Activated gamma-delta T cell (primary cell): Measurements from ENCODE around the gene MCTP2.

ENCODE experiments used
- DNase-seq: peaks from one replicate; lab custom pipeline; 2025; lab: John Stamatoyannopoulos, UW

Gene MCTP2

DNA sequence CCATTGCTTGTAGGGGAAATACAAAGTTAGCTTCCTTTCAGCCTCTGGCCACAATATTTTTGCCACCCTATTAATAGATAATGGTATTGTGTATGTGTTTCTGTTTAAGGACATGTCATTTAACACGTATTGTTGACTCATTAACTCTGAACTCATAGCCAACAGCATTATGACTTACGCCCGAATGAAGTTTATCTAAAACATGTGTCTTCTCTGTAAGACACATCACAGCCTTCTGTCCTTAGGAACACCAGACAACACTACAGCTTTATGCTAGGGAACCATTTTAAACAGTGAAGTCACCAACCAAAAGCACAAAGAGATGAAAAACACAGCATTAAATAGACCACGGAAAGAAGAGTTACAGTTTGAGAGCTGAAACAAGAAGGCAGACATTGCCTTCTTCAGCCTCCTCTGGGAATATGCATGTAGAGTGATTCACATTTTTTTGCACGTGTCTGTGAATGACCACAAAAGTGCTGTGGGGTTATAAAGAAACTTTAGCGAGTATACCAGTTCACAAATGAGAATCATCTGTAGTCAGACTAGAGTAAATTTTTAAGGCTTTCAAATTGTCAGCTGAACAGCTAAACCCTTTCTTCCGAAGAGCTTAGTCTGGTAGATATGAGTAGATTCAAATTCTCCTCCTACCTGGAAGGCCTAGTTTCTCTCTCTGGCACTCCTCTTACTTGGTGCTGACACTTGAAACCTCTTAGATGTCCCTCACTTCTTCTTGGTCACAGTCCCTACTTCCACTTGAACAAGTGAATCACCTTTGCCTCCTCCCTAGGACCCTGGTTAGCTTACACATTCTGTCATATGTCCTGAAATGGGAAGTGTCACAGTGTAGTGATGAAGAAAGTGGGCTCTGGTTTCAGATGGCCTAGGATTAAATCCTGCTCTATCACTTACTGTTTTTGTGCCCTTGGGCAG, 32.2 kb downstream of the MCTP2 start:
- DNase-seq: no peak

DNA sequence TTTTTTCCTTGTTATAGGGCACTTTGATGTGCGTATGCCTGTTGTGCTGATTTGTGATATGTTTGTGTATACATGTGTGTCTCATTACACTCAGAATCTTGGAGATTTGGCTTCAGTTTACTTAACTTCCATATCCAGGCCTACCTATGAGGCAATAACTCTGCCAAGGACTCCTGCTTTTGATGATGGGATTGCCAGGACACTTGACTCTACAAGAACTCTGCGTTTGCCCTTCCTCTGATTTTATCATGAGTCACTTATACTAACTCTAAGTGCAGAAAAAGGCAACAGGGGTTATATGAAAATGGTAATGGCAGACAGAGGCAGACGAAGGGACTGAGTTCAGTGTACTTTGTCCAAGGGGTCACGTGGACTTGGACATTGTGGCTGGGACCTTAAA, 33.6 kb downstream of the MCTP2 start:
- DNase-seq: no peak

DNA sequence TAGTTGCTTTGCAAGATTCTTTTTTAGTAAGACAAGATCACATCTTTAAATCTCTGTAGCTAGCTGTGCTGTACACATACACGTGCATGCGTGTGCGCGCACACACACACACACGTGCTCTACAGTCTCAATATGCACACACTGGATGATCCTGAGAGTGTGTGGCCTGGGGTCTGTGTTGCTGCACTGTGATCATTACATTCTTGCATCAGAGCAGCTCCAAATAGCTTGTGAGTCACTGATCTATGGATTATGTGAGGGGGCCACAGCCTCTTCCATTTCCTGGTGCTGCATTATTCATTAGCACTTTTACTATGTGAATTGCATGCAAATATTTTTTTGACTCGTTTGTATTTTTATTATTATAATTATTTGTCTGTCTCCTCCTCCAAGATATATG, 34.6 kb downstream of the MCTP2 start:
- DNase-seq: no peak

DNA sequence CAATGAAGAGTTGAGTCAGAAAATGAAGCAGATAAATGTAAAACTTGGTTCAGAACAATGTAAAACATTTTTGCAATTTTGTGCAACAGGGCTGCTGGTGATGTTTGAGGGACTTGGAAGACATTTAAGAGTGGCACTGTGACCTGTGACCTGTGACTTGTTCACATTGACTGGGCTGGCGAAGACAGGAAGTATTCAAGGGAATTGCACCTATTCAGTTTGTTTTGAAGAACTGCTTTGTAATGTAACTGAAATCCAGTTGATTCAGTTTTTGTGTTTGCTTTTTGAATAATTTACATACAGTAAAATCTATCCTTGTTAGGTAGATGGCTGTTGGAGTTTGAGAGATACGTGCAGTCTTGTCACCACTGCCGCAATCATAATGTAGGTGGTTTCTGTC, 35.4 kb downstream of the MCTP2 start:
- no peak for DNase-seq

DNA sequence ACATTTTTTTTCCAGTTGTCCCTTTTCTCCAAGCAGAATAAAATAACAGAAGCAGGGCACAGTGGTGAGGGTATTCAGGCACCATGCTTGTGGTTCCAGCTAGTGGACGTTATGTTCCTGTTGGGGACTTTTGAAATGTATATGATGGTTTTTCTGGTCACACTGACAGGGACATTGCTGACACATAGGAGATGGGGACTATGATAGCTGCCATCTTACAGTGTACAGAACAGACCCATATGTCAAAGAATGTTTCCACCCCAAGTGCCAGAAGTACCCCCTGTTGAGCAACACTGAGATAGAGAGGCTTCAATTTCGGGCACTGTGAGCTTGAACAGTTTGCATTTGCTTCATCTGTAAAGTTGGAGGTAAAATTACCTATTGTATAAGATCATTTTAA, 38.6 kb downstream of the MCTP2 start:
- DNase-seq: no peak

DNA sequence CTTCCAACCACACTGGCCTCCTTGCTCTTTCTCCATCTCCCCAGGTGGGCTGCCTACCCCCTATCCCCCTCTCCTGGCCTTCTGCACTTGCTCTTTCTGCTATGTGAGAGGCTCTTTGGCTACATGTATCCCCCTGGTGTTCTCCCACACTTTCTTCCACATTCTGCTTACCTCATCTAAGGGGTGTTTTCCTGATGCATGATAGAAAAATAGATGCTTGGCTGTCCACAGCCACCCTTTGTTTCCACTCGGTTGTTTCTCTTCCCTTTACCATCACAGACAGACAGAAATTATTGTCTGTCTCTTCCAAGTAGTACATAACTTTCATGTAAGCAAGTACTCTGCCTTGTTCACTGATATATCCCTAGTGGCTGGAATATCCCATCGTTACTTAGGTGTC, 39.2 kb downstream of the MCTP2 start:
- no peak for DNase-seq

DNA sequence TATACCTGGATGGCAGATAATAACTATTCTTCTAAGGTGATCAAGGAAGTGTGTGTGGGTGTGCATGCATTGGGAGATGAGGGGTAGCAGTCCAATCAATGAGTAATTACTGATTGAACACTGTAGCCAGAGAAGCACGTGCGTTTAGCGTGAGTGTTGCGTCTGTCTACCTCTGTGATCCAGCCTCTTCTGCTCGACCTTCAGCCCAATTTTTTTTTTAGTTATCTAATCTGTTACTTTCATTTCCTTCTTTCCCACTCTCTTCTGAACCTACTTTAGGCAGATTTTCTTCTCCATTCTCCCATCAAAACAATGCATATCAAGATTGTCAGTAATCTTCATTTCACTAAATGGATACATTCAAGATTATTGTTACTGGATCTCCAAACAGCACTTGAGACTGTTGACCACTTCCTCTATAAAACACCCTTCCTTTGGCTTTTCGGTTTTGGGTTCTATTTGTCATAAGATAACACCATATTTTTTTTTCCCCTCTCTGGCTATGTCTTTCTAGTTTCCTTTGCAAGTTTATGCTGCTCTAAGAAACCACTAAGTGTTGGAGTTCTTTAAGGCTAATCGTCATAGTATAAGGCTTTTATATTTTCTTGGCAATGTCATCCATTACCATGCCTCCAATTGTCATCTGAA, 41.0 kb downstream of the MCTP2 start:
- DNase-seq: no peak

DNA sequence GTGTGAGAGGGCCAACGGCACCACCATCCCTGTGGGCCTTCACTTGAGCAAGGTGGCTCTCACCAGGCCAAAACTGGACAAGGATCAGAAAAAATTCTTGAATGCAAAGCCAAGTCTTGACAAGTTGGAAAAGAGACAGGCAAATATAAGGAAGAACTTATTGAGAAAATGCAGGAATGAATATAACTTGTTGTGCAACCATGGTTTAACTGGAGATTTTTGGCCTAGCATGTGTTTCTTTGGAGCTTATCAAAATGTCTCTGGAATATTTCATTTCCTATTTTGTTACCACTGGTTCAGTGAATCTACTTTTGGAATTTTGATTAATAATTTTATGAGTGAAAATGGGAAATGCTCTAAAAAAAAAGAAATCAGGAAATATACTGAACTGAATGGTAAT, 42.5 kb downstream of the MCTP2 start:
- DNase-seq: no peak

DNA sequence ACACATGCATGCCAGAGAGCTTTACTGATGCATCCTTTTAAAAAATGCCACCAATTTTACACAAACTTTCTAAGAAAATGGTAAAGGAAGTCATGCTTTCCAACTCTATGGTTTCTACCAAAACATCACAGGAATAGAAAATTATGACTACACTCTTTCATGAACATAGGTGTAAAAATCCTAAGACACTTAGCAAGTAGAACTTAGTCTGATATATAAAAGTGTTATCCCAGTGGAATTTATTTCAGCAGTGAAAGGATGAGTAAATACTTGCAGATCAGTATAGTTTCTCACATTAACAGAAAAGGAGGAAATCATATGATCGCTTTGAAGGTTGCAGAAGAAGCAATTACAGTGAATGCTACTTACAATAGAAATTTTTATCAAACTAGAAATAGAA, 43.4 kb downstream of the MCTP2 start:
- DNase-seq: no peak

DNA sequence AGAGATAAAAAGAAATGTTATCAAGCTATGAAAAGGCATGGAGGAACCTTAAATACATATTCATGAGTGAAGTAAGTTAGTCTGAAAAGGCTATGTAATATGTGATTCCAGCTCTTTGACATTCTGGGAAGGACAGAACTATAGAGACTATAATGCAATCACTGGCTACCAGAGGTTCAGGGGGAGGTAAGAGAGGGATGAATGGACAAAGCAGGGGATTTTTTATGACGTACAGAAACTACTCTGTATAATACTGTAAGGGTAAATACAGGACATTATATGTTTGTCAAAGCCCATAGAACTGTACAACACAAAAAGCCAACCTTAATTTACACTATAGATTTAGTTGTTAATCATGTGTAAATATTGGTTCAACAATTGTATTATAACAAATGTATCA, 46.1 kb downstream of the MCTP2 start:
- no peak for DNase-seq

DNA sequence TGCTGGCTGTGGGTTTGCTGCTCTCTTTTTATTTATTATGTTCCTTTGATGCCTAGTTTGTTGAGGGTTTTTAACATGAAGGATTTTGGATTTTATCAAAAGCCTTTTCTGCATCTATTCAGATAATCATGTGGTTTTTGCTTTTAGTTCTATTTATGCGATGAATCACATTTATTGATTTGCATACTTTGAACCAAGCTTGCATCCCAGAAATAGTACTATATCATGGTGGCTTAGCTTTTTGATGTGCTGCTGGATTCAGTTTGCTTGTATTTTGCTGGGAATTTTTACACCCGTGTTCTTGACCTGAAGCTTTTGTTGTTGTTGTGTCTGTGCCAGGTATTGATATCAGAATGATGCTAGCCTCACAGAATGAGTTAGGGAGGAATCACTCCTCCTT, 48.4 kb downstream of the MCTP2 start:
- DNase-seq: no peak

DNA sequence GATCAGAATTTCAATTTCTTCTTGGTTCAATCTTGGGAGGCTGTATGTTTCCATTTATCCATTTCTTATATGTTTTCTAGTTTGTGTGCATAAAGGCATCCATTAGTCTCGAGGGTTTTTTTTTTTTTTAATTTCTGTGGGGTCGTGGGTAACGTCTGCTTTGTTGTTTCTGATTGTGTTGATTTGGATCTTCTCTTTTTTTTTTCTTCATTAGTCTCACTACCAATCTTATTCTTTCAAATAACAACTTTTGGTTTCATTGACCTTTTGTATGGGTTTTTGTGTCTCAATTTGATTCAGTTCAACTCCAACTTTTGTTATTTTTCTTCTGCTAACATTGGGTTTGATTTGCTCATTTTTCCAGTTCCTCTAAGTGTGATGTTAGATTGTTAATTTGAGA, 48.9 kb downstream of the MCTP2 start:
- no peak for DNase-seq

DNA sequence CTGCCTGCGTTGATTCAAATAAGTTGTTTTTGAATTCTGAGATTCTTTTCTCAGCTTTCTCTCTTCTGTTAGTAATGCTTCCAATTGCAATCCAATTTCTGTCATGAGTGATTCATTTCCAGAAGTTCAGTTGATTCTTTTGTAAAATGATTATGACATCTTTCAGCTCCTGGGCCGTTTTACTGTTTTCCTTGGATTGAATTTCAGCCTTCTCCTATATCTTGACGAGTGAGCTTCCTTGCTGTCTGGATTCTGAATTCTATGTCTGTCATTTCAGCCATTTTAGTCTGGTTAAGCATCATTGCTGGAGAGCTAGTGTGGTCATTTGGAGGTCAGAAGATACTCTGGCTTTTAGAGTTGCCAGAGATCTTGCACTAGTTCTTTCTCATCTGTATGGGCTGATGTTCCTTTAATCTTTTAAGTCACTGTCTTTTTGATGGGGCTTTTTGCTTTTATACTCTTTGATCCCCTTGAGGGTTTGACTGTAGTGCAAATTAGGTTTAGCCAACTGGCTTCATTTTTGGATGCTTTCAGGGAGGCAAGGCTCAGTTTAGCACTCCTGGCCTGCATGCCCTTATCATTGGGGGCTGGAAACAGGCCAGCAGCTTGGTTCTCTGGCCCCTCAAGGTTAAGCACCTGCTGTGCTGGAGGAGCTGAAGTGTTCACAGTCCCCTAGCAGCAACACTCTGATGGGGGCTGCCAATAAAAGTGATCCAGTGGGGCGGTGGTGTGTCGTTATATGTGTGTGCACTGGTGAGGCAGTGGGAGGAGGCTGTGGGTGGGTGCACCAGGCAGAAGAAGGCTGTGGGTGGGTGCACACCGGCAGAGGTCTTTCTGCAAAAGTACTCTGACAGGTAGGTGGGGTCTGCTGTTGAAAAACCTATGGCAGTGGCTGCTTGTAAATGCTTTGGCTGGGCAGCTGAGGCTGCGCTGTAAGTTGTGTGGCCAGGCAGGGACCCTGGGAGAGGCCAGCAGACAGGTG, 51.2 kb downstream of the MCTP2 start:
- no peak for DNase-seq

DNA sequence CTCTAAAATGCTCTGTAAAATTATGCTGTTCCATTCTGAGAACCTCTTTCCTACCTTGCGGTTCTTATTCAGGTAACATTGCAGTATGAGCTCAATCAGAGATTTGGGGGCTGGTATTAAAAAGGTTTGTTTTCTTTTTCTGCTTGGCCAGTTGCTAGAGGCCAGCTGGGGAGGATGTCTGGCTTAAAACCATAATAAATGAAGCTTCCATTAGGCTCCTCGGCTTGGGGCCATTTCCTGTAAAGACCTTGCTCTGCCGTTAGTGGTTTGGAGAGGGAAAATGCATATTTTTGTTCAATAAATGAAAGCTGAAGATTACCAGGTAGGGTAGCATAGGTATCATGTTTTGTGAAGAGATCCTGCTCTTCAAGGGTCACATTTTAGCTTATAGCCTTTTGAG, 55.2 kb downstream of the MCTP2 start:
- no peak for DNase-seq

DNA sequence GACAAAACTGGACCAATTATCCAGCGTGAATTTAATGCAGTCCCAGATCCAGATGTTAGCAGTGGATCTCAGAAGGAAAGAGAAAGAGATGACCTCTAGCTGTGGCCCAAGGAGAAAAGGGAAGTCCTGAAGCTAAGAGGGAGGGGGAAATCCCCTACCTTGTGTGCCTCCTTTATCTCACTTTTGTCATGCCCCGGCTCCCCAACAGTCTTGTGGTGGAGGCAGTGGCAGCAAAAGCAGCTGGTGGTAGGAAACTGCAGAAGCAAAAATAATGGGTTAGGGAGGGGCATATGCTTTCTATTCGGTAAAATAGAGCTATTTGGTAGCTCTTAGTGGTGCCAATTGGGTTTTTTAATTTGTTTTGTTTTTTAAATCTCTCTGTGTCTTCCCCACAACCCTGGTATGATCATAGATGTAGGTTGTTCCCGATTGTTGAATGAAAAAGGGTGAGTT, 56.5 kb downstream of the MCTP2 start:
- no peak for DNase-seq

DNA sequence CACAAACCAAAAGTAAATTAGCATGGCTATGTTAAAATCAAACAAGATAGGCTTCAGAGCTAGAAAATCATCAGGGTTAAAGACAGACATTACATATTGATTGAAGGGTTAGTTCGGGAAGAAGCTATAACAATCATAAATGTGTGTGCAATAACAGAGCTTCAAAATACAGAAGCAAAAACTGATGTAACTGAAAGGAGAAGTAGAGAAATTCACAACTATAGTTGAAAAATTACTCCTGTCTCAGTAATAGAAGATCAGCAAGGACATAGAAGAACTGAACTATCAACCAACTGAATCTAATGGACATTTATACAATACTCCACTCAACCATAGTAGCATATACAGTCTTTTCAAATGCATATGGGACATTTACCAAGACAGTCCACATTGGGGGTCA, 59.4 kb downstream of the MCTP2 start:
- no peak for DNase-seq

DNA sequence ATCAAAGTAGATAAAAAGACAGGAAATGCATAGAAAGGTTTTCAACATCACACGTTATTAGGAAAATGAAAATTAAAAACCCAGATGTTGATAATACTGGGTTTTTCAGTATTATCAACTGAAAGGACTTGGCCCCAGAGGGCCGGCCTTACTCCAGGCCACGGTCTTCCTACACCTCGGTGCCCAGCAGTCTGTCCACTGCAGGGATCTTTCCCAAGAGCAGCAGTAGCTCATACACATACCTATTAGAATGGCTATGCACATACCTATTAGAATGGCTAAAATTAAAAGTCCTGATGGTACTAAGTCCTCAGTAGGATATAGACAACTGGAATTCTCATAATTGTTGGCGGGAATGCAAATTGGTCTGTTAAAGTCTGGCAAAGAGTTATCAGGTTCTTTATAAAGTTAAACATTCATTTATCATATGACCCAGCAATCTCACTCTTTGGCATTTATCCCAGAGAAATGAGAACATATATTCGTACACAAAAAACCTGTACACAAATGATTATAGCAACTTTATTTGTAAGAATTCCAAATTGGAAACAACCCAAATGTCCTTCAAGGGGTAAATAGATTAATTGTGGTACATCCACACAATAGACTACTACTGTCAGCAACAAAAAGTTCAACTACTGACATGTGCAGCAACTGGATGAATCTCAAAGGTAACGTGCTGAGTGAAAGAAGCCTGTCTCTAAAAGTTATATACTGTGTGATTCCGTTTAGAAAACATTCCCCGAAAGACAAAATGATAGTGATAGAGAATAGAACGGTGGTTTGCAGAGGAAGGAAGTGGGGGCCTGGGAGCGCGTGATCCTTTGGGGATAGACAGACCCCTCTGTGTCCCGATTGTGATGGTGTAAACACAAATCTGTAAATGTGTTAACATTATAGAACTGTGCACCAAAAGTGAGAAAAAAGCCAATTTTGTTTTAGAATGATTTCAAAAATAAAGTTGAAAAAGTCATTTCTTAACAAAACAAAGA, 62.3 kb downstream of the MCTP2 start:
- no peak for DNase-seq

DNA sequence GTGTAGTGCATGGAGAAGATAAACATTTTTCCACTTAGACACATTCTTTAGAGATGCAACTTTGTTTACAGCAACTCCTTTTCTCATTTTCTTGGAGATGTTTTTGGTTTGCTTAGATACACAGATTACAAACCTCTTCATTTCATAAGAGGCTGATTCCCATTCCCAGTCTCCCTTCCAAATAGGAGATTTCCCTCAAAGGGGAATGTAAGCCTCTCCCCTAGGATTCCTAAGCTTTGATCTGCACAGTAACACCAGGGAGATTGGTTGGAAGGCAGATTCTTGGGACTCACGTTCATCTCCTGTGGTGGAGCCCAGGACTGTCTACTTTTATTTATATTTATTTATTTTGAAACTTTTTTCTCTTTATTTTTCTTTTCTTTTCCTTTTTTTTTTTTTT, 63.2 kb downstream of the MCTP2 start:
- no peak for DNase-seq

DNA sequence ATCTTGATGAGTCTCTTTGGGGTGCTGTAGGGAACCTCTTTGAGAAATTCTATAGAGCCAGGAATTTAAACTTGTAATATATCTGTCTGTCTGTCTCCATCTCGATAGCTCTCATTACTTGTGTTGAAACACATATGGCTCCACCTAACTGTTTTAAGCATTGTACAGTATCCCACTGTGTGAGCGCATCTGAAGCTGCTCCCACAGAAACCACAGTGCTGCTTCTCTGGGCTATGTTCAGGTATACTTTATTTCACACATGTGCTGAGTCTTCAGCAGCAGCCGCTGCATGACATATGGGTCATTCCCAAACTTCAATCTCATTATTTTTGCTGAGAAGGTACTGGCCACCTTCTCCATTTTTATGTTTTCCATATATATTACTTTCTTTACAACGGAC, 63.9 kb downstream of the MCTP2 start:
- DNase-seq: no peak

DNA sequence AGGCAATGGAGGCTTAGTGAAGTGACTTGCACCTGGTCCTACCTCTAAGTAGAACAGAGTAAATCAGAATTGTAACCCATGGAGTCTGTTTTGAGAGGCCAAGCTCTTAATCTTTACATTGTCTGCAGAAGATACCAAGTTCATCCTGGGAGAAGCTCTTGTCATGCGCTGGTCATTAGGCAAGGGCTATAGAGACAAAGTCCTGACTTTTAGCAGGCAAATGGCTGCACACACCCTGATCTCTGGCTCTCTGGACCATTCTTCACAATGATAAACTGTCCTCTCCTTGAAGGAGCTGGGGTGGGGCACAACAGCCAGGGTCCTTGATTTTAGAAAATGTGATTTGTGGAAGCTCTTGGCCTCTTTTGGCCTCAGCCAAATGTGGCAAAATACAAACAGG, 65.4 kb downstream of the MCTP2 start:
- no peak for DNase-seq

DNA sequence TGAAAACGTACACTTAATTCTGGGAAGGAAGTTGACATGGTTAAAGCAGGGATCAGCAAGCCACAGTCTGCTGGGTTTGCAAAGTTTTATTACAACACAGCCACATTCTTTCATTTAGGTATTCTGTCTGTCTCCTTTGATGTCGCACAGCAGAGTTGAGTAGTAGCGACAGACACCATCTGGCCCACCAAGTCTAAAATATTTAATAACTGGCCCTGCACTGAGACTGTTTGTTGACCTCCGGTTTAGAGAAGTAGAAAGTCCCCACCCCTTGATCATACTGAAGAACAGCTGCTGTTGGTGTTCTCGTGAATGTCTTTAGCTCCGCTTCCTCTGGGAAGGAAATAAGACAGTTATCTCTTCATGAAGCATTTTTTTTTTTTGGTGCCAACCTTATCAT, 66.2 kb downstream of the MCTP2 start:
- no peak for DNase-seq
